ENCODE measurements around the gene TACC2.

The TACC2 gene

DNA sequence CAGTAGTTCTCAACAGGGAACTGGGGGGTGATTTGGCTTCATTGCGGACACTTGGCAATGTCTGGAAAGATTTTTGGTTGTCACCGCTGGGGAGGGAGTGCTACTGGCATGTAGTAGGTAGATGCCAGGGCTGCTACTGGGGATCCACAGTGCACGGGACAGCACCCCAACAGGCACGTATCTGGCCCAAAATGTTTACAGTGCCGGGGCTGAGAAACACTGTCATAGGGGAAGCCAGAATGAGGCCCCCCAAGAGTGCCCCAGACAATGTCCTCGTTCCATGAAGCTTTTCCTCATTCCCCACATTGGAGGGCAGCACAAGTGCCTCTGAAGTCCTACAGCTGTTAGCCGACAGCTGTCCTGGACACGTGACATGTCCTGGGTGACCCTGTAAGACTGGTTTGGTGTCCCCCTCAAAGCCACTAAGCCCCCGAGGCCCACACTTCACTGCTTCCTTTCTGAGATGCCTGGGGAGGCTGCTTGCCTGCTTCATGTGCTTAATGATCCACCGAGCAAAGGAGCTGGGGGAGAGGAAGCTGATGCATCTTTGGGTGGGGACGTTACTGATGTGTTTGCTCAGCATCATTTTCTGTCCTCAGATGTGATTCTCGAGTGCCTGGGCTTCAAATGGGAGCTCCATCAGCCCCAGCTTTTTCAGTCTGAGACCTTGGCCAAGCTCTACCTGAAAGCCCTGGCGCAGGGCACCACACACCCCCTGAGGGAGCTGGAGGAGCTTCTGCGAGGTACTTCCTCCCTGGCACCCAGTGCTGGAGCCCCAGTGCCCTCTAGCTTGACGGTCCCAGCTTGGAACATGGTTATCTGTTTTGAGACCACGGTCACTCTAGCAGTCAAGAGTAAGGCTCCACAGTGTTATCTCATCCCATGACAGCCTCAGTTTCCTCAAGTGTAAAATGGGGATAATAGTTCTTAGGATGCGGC lies 296.8 kb downstream of the TACC2 start:
- Histone ChIP-seq H3K4me2 (ENCODE audit: low read length) (no peak overlapping the region), H3K9ac (ENCODE audit: low read length) (no peak overlapping the region), H3F3A (ENCODE audit: insufficient read depth, low read length) (no peaks in the 10 kb centered on the region)

DNA sequence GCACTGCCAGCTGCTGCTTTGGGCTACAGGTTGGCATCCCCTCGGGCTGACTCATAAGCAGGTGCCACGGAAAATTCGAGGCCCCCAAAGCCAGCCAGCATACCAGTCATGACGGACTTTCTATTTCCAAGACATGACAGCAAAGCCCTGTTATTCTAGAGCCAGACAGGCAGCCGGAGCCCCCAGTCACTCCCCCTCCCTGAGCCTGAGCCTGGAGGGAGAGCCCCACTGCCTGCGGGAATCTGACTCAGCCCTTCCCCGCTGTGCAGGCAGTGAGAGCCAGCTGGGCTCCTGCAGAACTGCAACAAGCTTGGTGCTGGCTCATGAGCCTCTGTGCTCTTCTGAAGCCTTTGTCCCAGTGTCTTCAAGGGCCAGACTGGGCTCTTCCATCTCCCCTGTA lies 297.9 kb downstream of the TACC2 start:
- Histone ChIP-seq H3K9ac (ENCODE audit: low read length) (no peak overlapping the region), H4K20me1 (ENCODE audit: insufficient read depth, low read length) (no peaks in the 10 kb centered on the region), H3K9me3 (ENCODE audit: low read length) (no peaks in the 10 kb centered on the region), H2AFZ (ENCODE audit: low read length) (no peak overlapping the region), H3K4me1 (ENCODE audit: insufficient read depth, low read length, severe bottlenecking) (no peaks in the 10 kb centered on the region), H3K36me3 (ENCODE audit: insufficient read depth, low read length) (no peaks in the 10 kb centered on the region), H3K27me3 (ENCODE audit: insufficient read depth, low read length) (no peaks in the 10 kb centered on the region), H3K4me2 (ENCODE audit: low read length) (no peak overlapping the region), H3K9me2 (ENCODE audit: low read depth, low read length) (no peaks in the 10 kb centered on the region), H3K4me3 (ENCODE audit: low read depth, low read length, poor library complexity, severe bottlenecking) (no peak overlapping the region), H3F3A (ENCODE audit: insufficient read depth, low read length) (no peaks in the 10 kb centered on the region), H3K27ac (ENCODE audit: low read depth, low read length, poor library complexity, severe bottlenecking) (no peak overlapping the region), H3K79me2 (ENCODE audit: insufficient read depth, low read length) (no peaks in the 10 kb centered on the region)
- TF ChIP-seq, protein P1, sequence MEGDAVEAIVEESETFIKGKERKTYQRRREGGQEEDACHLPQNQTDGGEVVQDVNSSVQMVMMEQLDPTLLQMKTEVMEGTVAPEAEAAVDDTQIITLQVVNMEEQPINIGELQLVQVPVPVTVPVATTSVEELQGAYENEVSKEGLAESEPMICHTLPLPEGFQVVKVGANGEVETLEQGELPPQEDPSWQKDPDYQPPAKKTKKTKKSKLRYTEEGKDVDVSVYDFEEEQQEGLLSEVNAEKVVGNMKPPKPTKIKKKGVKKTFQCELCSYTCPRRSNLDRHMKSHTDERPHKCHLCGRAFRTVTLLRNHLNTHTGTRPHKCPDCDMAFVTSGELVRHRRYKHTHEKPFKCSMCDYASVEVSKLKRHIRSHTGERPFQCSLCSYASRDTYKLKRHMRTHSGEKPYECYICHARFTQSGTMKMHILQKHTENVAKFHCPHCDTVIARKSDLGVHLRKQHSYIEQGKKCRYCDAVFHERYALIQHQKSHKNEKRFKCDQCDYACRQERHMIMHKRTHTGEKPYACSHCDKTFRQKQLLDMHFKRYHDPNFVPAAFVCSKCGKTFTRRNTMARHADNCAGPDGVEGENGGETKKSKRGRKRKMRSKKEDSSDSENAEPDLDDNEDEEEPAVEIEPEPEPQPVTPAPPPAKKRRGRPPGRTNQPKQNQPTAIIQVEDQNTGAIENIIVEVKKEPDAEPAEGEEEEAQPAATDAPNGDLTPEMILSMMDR (IDR thresholded peaks at IDR 0.05; ENCODE audit: low read length) = no peak
- TF ChIP-seq EZH2 (IDR thresholded peaks at IDR 0.05; ENCODE audit: borderline replicate concordance, low read length) = no peak

More for the DNA sequence above, 296.8 kb downstream of the TACC2 start:
- H2AFZ ChIP-seq (ENCODE audit: low read length) = no peak overlapping the region
- no peak for TF ChIP-seq EZH2 (IDR thresholded peaks at IDR 0.05; ENCODE audit: borderline replicate concordance, low read length)
- TF ChIP-seq, protein P1 (IDR thresholded peaks at IDR 0.05; ENCODE audit: low read length) = no peak
- no peak overlapping the region for H3K27ac ChIP-seq (ENCODE audit: low read depth, low read length, poor library complexity, severe bottlenecking)
- no peaks in the 10 kb centered on the region for H3K9me3 ChIP-seq (ENCODE audit: low read length)
- H3K27me3 ChIP-seq (ENCODE audit: insufficient read depth, low read length) = no peaks in the 10 kb centered on the region
- no peaks in the 10 kb centered on the region for H3K36me3 ChIP-seq (ENCODE audit: insufficient read depth, low read length)
- H3K79me2 ChIP-seq (ENCODE audit: insufficient read depth, low read length) = no peaks in the 10 kb centered on the region
- no peaks in the 10 kb centered on the region for H3K9me2 ChIP-seq (ENCODE audit: low read depth, low read length)
- no peaks in the 10 kb centered on the region for H4K20me1 ChIP-seq (ENCODE audit: insufficient read depth, low read length)
- H3K4me3 ChIP-seq (ENCODE audit: low read depth, low read length, poor library complexity, severe bottlenecking) = no peak overlapping the region
- H3K4me1 ChIP-seq (ENCODE audit: insufficient read depth, low read length, severe bottlenecking) = no peaks in the 10 kb centered on the region

DNA sequence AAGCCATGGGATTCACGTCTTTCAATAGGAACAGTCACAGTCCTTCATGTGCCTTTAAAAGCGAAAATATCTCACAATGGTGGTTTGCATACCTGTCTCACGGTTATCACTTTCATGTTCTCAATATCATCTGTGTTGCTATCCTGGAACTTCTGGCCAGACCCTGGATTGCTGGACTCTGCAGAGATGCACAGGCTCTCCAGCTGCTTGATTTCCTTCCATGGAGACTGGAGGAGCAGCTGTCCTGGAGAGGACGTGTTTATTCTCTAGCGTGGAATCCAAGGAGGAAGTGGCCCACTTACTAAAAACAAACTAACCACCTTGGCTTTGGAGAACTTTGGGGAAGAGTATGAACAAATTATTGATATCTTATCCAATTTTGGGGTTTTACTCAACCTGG lies 298.6 kb downstream of the TACC2 start:
- H3K4me2 ChIP-seq (ENCODE audit: low read length) = no peak overlapping the region
- H3F3A ChIP-seq (ENCODE audit: insufficient read depth, low read length) = no peaks in the 10 kb centered on the region
- no peaks in the 10 kb centered on the region for H3K4me1 ChIP-seq (ENCODE audit: insufficient read depth, low read length, severe bottlenecking)
- no peak overlapping the region for H3K4me3 ChIP-seq (ENCODE audit: low read depth, low read length, poor library complexity, severe bottlenecking)
- H3K79me2 ChIP-seq (ENCODE audit: insufficient read depth, low read length) = no peaks in the 10 kb centered on the region
- H3K27me3 ChIP-seq (ENCODE audit: insufficient read depth, low read length) = no peaks in the 10 kb centered on the region
- no peak overlapping the region for H3K27ac ChIP-seq (ENCODE audit: low read depth, low read length, poor library complexity, severe bottlenecking)
- H4K20me1 ChIP-seq (ENCODE audit: insufficient read depth, low read length) = no peaks in the 10 kb centered on the region
- H3K9ac ChIP-seq (ENCODE audit: low read length) = no peak overlapping the region
- H3K9me3 ChIP-seq (ENCODE audit: low read length) = no peaks in the 10 kb centered on the region
- TF ChIP-seq, protein P1 (IDR thresholded peaks at IDR 0.05; ENCODE audit: low read length) = no peak
- TF ChIP-seq EZH2 (IDR thresholded peaks at IDR 0.05; ENCODE audit: borderline replicate concordance, low read length) = no peak
- H3K9me2 ChIP-seq (ENCODE audit: low read depth, low read length) = no peaks in the 10 kb centered on the region
- no peaks in the 10 kb centered on the region for H3K36me3 ChIP-seq (ENCODE audit: insufficient read depth, low read length)
- H2AFZ ChIP-seq (ENCODE audit: low read length) = no peak overlapping the region
